H9 (cell line): ENCODE data around the gene RNF225. TPM values are rescaled to one million over a fixed set of nuclear protein-coding genes. Genes with fewer than 3 reads are reported as not detected.

Experiments used
- DNase-seq: peaks from one replicate; pipeline ENCODE4 v3.0.0-alpha.2; 2017
- H2AFZ ChIP-seq: one replicate; pipeline ENCODE4 v1.6.1; 2013; ENCODE audit warnings: mild to moderate bottlenecking, low read length, control low read depth, moderate library complexity
- H2AK5ac ChIP-seq: 2 replicates; pipeline ENCODE4 v1.6.1; 2013; ENCODE audit warnings: low read length, control low read depth, mixed read lengths; ENCODE audit not compliant: insufficient read length
- H2BK120ac ChIP-seq: one replicate; pipeline ENCODE4 v1.6.1; 2013; ENCODE audit warnings: low read depth, mild to moderate bottlenecking, low read length, control low read depth, inconsistent platforms; ENCODE audit not compliant: poor library complexity, severe bottlenecking
- H2BK12ac ChIP-seq: 2 replicates; pipeline ENCODE4 v1.6.1; 2013; ENCODE audit warnings: low read length, control low read depth, mixed read lengths, low read depth; ENCODE audit not compliant: insufficient read length
- H2BK15ac ChIP-seq: 2 replicates; pipeline ENCODE4 v1.6.1; 2013; ENCODE audit warnings: low read depth, low read length, control low read depth
- H2BK20ac ChIP-seq: one replicate; pipeline ENCODE4 v1.6.1; 2013; ENCODE audit warnings: low read depth, mild to moderate bottlenecking, low read length, control low read depth, inconsistent platforms; ENCODE audit not compliant: poor library complexity, severe bottlenecking
- H2BK5ac ChIP-seq: 2 replicates; pipeline ENCODE4 v1.6.1; 2013; ENCODE audit warnings: low read length, control low read depth, mixed read lengths; ENCODE audit not compliant: insufficient read length
- H3K14ac ChIP-seq: 2 replicates; pipeline ENCODE4 v1.6.1; 2013; ENCODE audit warnings: low read length, control low read depth; ENCODE audit not compliant: insufficient read depth
- H3K18ac ChIP-seq: 2 replicates; pipeline ENCODE4 v1.6.1; 2013; ENCODE audit warnings: low read depth, mild to moderate bottlenecking, mixed read lengths, low read length, control low read depth; ENCODE audit not compliant: insufficient read length
- H3K23ac ChIP-seq: 2 replicates; pipeline ENCODE4 v1.6.1; 2013; ENCODE audit warnings: low read length, control low read depth, mixed read lengths, low read depth; ENCODE audit not compliant: insufficient read length
- H3K23me2 ChIP-seq: 2 replicates; pipeline ENCODE4 v1.6.1; 2013; ENCODE audit warnings: low read depth, mild to moderate bottlenecking, mixed read lengths, low read length, control low read depth; ENCODE audit not compliant: insufficient read length, poor library complexity, severe bottlenecking
- H3K27ac ChIP-seq: 2 replicates; pipeline ENCODE4 v1.5.1; 2013; ENCODE audit warnings: low read length, control low read depth, mixed read lengths, low read depth; ENCODE audit not compliant: insufficient read length
- H3K27me3 ChIP-seq: 2 replicates; pipeline ENCODE4 v1.6.1; 2013; ENCODE audit warnings: low read length, control low read depth, inconsistent platforms; ENCODE audit not compliant: insufficient read depth
- H3K4ac ChIP-seq: 2 replicates; pipeline ENCODE4 v1.6.1; 2013; ENCODE audit warnings: low read depth, mild to moderate bottlenecking, control low read depth, inconsistent platforms, low read length, moderate library complexity
- H3K4me1 ChIP-seq: 2 replicates; pipeline ENCODE4 v1.6.1; 2013; ENCODE audit warnings: low read length, control low read depth, inconsistent platforms; ENCODE audit not compliant: insufficient read depth
- H3K4me2 ChIP-seq: 2 replicates; pipeline ENCODE4 v1.6.1; 2013; ENCODE audit warnings: low read length, control low read depth, mixed read lengths; ENCODE audit not compliant: insufficient read length, insufficient read depth
- H3K56ac ChIP-seq: 2 replicates; pipeline ENCODE4 v1.6.1; 2013; ENCODE audit warnings: low read depth, mild to moderate bottlenecking, mixed read lengths, low read length, control low read depth; ENCODE audit not compliant: insufficient read length
- H3K79me1 ChIP-seq: 2 replicates; pipeline ENCODE4 v1.6.1; 2013; ENCODE audit warnings: low read depth, mild to moderate bottlenecking, moderate library complexity, low read length, control low read depth, inconsistent platforms; ENCODE audit not compliant: insufficient read depth, poor library complexity, severe bottlenecking
- H3K79me2 ChIP-seq: 2 replicates; pipeline ENCODE4 v1.6.1; 2013; ENCODE audit warnings: low read length, control low read depth, inconsistent platforms; ENCODE audit not compliant: insufficient read depth
- H3K9ac ChIP-seq: 2 replicates; pipeline ENCODE4 v1.6.1; 2013; ENCODE audit warnings: low read length, control low read depth, mixed read lengths; ENCODE audit not compliant: insufficient read length; ENCODE audit errors: extremely low read depth
- H3K9me3 ChIP-seq: one replicate; pipeline ENCODE4 v1.6.1; 2013; ENCODE audit warnings: low read depth, low read length, inconsistent platforms; ENCODE audit not compliant: control insufficient read depth
- H3T11ph ChIP-seq: one replicate; pipeline ENCODE4 v1.6.1; 2013; ENCODE audit warnings: mild to moderate bottlenecking, low read length, control low read depth, inconsistent platforms
- H4K20me1 ChIP-seq: one replicate; pipeline ENCODE4 v1.6.1; 2013; ENCODE audit not compliant: control insufficient read depth, insufficient read length, insufficient read depth
- H4K5ac ChIP-seq: 2 replicates; pipeline ENCODE4 v1.6.1; 2013; ENCODE audit warnings: low read depth, mild to moderate bottlenecking, mixed read lengths, low read length, control low read depth; ENCODE audit not compliant: insufficient read length
- H4K8ac ChIP-seq: replicated peaks from 2 replicates; pipeline ENCODE4 v1.6.1; 2013; ENCODE audit warnings: low read length, control low read depth, mixed read lengths, low read depth; ENCODE audit not compliant: insufficient read length
- H4K91ac ChIP-seq: 2 replicates; pipeline ENCODE4 v1.6.1; 2013; ENCODE audit warnings: low read depth, mild to moderate bottlenecking, moderate library complexity, mixed read lengths, low read length, control low read depth; ENCODE audit not compliant: insufficient read length
- H3K27ac Mint-ChIP-seq, 3 experiments: 2 replicates in 2 of 3; 3 replicates in 1 of 3; pipeline ENCODE4 v1.8.0; 2020 to 2021; ENCODE audit warnings: mixed read lengths in 3 of 3, mild to moderate bottlenecking in 1 of 3, moderate library complexity in 1 of 3
- H3K27me3 Mint-ChIP-seq: 2 replicates; pipeline ENCODE4 v1.8.0; 2021; ENCODE audit warnings: low read depth, mild to moderate bottlenecking, moderate library complexity, mixed read lengths
- H3K36me3 Mint-ChIP-seq, 3 experiments: 2 replicates in 2 of 3; 3 replicates in 1 of 3; pipeline ENCODE4 v1.8.0; 2020 to 2021; ENCODE audit warnings: low read depth in 3 of 3, mixed read lengths in 3 of 3; ENCODE audit not compliant: insufficient read depth in 1 of 3
- H3K4me1 Mint-ChIP-seq, 2 experiments: 2 replicates each; pipeline ENCODE4 v1.8.0; 2020; ENCODE audit warnings: mixed read lengths in 2 of 2
- H3K4me3 Mint-ChIP-seq, 2 experiments: 2 replicates in 1 of 2; 3 replicates in 1 of 2; pipeline ENCODE4 v1.8.0; 2020 to 2021; ENCODE audit warnings: mild to moderate bottlenecking in 2 of 2, mixed read lengths in 2 of 2, moderate library complexity in 1 of 2
- H3K9me3 Mint-ChIP-seq, 2 experiments: 2 replicates in 1 of 2; 3 replicates in 1 of 2; pipeline ENCODE4 v1.8.0; 2020; ENCODE audit warnings: mild to moderate bottlenecking in 2 of 2, mixed read lengths in 2 of 2, moderate library complexity in 1 of 2
- CTCF ChIP-seq: fragments of 200-600 bp; sonication (generic); conservative IDR thresholded peaks from 3 replicates; pipeline ENCODE4 v1.8.0; 2021; ENCODE audit warnings: antibody characterized with exemption, mild to moderate bottlenecking
- WGBS: extraction: QIAGEN DNeasy Blood & Tissue Kit; methylation state at CpG from one replicate; pipeline ENCODE4 v1.1.7; 2013; ENCODE audit warnings: missing lambda C conversion rate, low lambda C conversion rate, mixed read lengths; ENCODE audit not compliant: insufficient read length; ENCODE audit errors: extremely low coverage; 5-methylcytosine and 5-hydroxymethylcytosine counted together
- total RNA-seq: library from RNA; stranded (reverse); gene quantifications from 2 replicates; pipeline ENCODE4 v1.2.1, GENCODE V29; 2021

RNF225 gene
- total RNA-seq, 1 experiment from 2014 or later = 2.1 TPM

GRCh38 chr19:58352760-58353671 is 42.4 kb upstream of the RNF225 start, which contains the start of gene A1BG:
A1BG (minus strand) TSS chr19:58353492; CDS start chr19:58353437, 55 bp downstream.
- Histone ChIP-seq H3K79me2 (no peaks in the 10 kb centered on the region), H3K27me3 (no peaks in the 10 kb centered on the region), H3K79me1 (no peaks in the 10 kb centered on the region), H3K18ac (no peak within 1 kb of the TSS), H4K8ac (no peak within 1 kb of the TSS), H4K20me1 (no peaks in the 10 kb centered on the region), H3K9me3 (no peaks in the 10 kb centered on the region), H2BK5ac (no peak within 1 kb of the TSS), H3K4me1 (no peaks in the 10 kb centered on the region), H3K4ac (no peak within 1 kb of the TSS), H4K5ac (no peak within 1 kb of the TSS), H2BK15ac (no peak within 1 kb of the TSS), H2BK12ac (no peak within 1 kb of the TSS), H4K91ac (no peak within 1 kb of the TSS), H3K27ac (no peak within 1 kb of the TSS), H2AK5ac (no peak within 1 kb of the TSS), H3K14ac (no peak within 1 kb of the TSS), H2AFZ (no peak within 1 kb of the TSS), H3T11ph (no peak within 1 kb of the TSS), H3K56ac (no peak within 1 kb of the TSS), H2BK20ac (no peak within 1 kb of the TSS), H2BK120ac (no peak within 1 kb of the TSS), H3K23me2 (peaks cover 2% of the 10 kb centered on the region), H3K4me2 (no peak within 1 kb of the TSS), H3K23ac (no peak within 1 kb of the TSS), H3K9ac (no peak within 1 kb of the TSS)
- Mint-ChIP-seq H3K36me3 (peaks cover 0 to 4% (median 2%) of the 10 kb centered on the region in 3 experiments; a peak in 4 of 7 replicates), H3K27me3 (no peaks in the 10 kb centered on the region), H3K9me3 (no peaks in the 10 kb centered on the region), H3K4me3 (peak within 1 kb of the TSS in 1 of 2 experiments; percentile 60; a peak in 1 of 5 replicates), H3K4me1 (peaks cover 0 to 4% of the 10 kb centered on the region in 2 experiments; a peak in 2 of 4 replicates), H3K27ac (peak within 1 kb of the TSS in 1 of 3 experiments; percentile 29; a peak in 1 of 7 replicates)
- no peak for DNase-seq
- no CpG with 5 or more reads among the region's 26 CpGs for WGBS
- TF ChIP-seq CTCF = no peak
